ENCODE data around the gene CHID1.

DNA sequence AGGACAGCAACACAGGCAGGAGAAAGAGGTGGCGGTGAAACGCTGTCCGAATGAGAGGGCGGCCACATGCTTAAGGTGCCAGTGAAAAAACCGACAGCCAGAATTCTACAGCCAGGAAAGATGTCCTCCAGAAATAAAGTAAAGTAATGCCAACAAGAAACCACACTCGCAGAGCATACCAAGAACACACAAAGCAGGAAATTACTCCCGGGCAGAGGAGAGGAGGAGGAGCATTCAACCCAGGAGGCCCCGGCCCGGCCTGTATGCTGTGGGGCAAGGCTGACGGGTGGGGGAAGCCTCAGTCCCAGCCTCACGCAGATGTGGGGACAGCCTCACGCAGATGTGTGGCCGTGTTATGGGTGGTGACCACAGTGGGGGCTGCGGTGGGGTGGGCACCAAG lies 28.0 kb downstream of the CHID1 start:
- TF ChIP-seq CTCF (conservative IDR thresholded peaks at IDR 0.05) (no peak), EZH2 (IDR thresholded peaks at IDR 0.05; ENCODE audit: low read depth) (no peak)

Data from PC-9 (cell line).